HFF-Myc (cell line): ENCODE data around the gene ANKS1B.

ENCODE experiments used
- DNase-seq: peaks from one replicate; pipeline ENCODE4 v3.0.0-alpha.2; 2011; ENCODE audit warnings: low read depth; ENCODE audit errors: extremely low read depth
- H3K4me3 ChIP-seq: replicated peaks from 2 replicates; pipeline ENCODE4 v1.5.1; 2011; ENCODE audit warnings: low read depth, mild to moderate bottlenecking, control low read depth, low read length
- TF ChIP-seq, protein P1 (sequence below): IDR thresholded peaks from 2 replicates; pipeline ENCODE4 v1.5.1; 2012; ENCODE audit warnings: mild to moderate bottlenecking, low read depth, low read length, control low read depth; ENCODE audit errors: missing control alignments

Gene ANKS1B

DNA sequence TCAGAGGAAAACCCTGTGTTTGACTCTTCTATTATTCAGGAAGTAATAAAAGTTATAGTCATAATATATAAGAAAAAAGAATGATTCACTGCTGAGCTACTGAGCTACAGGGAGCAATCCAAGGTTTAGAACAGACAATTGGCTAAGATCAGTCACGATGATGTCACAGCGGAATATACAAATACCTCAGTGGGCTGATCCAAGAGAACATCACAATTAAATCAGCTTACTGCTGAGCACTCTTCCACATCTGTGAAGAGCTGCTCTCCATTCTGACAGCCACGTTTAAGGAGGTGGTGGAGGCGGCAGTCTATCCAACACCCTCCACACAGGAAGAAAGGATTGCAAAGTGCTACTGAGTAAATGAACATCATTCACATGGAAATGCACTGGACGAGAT lies 1068.6 kb downstream of the ANKS1B start:
- no peak for DNase-seq
- no peak overlapping the region for H3K4me3 ChIP-seq
- TF ChIP-seq, protein P1, sequence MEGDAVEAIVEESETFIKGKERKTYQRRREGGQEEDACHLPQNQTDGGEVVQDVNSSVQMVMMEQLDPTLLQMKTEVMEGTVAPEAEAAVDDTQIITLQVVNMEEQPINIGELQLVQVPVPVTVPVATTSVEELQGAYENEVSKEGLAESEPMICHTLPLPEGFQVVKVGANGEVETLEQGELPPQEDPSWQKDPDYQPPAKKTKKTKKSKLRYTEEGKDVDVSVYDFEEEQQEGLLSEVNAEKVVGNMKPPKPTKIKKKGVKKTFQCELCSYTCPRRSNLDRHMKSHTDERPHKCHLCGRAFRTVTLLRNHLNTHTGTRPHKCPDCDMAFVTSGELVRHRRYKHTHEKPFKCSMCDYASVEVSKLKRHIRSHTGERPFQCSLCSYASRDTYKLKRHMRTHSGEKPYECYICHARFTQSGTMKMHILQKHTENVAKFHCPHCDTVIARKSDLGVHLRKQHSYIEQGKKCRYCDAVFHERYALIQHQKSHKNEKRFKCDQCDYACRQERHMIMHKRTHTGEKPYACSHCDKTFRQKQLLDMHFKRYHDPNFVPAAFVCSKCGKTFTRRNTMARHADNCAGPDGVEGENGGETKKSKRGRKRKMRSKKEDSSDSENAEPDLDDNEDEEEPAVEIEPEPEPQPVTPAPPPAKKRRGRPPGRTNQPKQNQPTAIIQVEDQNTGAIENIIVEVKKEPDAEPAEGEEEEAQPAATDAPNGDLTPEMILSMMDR: no peak

DNA sequence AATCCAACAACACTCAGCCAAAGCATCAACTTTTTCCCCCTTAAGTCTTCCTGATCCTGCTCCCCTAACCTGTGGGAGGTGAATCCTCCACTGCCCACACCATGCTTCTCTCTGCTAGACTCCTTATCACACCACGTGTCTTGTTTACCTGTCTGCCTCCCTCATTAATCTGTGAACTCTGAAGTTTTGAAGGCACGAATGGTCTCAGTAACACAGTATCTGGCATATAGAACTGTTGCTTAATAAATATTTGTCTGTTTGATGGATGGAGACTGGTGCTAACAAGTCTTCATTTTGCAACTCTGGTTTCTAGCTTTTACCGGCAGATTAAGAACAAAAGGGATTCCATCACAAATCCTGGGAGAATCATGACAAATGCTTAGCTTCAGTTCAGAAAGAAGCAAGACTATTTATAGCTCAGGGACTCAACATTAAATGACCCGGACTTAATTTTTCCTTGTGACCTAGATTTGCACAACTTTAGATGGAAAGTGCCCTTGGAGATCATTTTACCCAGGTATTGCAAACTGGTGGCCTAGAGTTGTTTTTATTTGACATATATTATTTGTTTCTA lies 1072.2 kb downstream of the ANKS1B start:
- H3K4me3 ChIP-seq: no peak overlapping the region
- DNase-seq: no peak
- TF ChIP-seq, protein P1: no peak

DNA sequence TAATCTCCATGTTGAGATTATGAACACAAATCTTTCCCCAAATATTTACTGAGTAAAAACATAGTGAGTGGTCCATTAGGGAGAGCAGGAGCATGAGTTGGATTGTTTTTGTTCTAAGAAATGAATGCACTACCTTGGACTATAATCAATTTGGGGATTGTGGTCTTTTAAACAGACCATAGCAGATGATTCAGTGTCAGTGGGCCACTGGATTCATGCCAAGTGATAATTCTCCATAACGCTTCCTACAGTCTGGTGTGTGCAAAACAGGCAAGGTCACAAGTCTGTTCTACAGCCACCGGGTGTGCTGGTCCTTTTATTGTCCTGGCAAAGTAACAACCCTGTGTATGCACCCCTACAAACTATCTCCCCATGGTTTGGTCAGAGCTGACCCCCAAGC lies 1073.3 kb downstream of the ANKS1B start:
- no peak for DNase-seq
- TF ChIP-seq, protein P1: no peak
- H3K4me3 ChIP-seq: no peak overlapping the region

DNA sequence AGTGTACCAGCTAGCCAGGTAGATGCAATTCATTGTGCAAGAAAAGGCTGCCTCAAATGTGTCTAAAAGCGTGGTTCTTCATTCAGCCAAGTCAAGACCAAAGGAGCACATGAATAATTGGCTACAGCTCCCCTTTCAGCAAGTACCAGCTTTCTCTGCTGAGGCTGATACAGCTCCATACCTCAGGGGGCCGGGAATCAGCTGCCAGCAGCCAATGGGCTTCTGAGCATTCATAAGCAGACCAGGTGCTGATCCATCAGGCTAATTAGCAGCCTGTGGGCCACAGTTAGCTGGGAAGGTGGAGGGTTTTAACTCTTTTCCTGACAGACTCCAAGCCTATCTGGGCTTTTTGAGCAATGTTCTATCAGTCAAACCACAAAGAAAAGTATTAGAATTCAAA lies 1075.0 kb downstream of the ANKS1B start:
- TF ChIP-seq, protein P1: no peak
- no peak for DNase-seq
- H3K4me3 ChIP-seq: no peak overlapping the region

DNA sequence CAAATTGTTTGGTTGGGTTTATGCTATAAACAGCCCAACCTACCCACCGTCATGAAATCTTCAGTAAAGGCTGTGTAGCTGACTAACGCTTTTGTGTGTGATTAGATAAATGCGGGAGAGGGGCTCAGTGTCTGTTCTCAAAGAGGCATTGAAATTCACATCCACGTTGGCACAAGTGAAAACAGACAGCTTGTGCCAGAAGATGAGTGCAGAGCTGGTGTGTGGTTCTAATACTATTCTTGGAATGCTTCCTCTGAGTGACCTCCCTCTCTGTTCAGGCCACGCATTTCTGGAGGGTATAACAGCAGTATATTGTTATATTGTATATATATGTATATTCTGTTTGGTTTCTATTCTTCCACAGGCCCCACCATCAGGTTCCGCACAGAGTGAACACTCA lies 1075.9 kb downstream of the ANKS1B start:
- no peak for DNase-seq
- TF ChIP-seq, protein P1: no peak
- H3K4me3 ChIP-seq: no peak overlapping the region

DNA sequence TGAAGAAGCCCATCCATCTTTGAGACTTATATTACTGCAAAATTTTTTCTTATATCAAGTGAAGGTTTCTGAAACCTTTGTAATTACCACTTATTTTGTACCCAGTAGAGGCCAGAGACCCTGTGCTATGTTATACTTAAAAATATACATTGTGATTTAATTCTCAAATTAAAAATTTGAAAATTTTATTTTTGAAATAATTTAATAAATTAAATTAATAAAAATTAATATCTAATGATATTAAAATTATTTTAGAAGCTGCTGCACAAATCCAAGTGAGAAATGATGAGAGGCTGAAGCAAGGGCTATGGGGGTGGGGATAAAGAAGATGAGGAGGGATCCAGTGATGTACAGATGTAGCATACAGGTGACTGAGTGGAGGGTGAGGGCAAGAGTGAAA lies 1080.9 kb downstream of the ANKS1B start:
- TF ChIP-seq, protein P1: no peak
- DNase-seq: no peak
- no peak overlapping the region for H3K4me3 ChIP-seq

DNA sequence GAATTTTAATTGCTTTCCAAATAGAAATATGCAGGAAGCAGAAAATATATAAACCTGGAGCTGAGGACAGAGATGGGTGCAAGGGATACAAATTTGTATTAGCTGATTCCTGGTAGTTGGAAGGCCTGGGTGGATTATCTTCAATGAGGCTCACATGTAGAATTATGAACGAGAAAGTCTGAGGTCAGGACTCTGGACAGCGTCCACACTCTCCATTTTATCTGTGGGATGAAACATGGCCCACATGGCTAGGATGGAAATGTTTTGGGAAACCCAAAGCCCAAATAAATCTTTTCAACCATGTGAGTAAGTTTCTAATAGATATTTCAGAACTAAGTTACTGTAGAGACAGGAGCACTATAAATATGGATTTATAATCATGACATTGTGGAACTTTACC lies 1083.5 kb downstream of the ANKS1B start:
- TF ChIP-seq, protein P1: no peak
- DNase-seq: no peak
- H3K4me3 ChIP-seq: no peak overlapping the region
